ENCODE measurements around the gene DGKD.

The DGKD gene

DNA sequence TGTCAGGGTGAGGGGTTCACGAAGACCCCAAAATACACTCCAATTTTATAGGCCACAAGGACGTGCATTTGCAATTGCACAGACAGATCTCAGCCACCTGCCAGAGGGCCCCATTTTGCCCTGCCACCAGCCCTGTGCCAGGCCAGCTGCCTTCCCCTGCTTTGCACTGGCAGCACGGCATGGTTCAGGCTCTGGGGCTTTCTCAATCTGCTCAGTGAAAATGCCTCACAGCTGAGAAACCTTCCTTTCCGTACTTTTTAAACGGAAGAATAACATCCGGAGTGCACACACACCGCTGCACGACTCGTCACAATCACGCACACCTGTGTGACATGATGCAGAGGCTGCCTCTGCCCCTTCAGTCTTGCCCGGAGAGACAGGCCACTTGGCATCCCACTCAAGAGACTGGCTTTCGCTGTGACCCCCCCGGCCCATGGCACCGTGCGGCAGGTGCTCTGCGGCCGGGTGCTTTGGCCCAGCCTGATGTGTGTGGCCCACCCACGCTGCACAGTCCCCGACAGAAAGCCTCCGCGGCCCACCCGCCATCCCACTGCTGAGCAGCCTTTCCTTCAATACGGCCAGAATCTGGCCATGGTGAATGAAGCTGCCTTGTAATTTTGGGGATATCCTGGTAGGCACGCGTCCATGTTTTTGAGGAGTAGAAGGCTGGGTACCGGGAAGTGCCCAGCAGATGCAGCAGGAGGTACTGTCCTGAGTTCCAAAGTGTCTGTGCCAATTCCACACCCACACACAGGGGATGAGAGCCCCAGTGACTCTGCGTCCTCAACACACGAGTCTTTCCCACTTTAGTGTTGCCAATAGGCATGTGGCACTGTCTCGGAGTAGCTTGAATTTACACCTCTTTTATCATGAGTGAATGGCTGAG lies 123.5 kb downstream of the DGKD start:
- no peak for DNase-seq (ENCODE audit: low read depth in 2 of 2)

GRCh38 chr2:233479616-233480489 lies 125.6 kb downstream of the DGKD start:
- no peak for DNase-seq (ENCODE audit: low read depth in 2 of 2)

DNA sequence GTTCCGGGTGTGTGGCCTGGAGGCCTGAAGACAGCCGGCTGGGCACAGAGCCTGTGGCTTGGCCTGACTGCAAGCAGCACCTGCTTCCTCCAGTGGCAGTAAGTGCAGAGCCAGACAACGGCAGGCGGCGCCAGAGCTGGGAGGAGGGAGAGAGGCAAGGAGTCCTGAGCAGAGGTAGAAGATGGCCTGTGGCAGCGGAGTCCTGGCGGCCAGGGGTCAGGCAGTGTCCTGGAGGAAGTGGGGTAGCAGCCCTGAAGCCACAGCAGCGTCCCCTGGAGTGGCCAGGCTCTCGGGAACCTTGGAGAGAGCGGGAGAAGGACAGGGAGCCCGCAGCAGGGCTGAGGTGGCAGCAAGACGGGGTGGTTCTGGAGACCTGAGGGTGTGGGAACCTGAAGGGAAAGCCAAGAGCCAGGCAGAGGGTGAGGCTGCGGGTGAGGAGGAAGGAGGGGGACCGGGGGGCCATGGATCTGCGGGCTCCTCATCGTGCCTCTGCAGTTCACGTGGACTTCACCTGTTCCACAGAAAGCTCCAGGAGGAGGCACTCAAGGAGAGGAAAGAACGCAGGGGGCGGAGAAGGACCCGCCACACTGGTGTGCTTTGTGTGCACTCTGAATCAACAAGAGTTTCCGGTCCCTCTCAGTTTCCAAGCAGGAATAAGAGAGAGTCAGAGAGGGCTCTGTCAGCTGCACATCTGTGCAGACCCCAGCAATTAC lies 126.4 kb downstream of the DGKD start:
- no peak for DNase-seq (ENCODE audit: low read depth in 2 of 2)

DNA sequence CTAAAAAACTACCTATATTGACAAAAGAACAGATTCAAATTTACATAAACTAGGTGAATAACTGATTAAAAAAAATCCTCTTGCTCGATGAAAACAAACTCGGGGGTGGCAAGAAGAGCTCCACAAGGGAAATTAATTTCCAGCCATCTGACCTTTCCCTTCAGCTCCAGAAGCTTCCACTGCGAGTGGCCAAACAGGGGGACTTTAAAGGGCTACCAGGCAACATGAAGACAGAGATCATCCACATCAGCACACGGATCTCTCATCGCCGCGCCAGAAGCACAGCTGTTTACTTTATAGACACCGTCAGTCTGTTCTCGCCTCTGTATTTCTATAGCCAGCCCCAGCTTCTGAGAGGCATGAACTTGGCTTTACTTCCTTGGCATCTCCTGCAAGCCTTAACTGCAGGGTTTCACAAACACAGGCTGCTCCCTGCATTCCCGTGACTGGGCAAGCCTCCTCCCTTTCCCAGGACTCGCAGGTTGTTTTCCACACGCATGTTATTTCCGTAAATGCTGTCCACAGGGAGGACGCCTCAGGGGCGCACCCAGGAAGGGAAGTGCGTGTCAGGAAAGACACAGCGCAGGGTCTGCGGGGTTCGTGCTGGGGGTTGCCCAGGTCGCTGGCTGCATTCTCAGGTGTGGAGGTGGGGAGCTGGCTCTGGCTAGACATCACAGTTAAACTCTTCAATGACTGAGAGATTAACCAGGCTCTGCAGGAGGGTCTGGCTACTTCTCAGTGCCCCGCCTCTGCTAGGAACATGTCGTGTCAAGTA lies 127.3 kb downstream of the DGKD start:
- no peak for DNase-seq (ENCODE audit: low read depth in 2 of 2)

DNA sequence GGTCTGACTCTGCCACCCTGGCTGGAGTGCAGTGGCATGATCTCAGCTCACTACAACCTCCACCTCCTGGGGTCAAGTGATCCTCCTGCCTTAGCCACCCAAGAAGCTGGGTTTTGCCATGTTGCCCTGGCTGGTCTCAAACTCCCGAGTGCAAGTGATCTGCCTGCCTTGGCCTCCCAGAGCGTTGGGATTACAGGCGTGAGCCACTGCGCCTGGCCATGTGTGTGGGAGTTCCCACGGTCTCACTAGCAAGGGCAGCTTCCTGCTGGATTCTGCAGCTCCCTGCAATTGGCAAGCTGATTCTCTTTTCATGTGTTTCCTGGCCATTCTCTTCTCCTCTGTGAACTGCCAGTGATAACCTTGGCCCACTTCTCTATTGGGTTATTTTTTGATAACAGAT lies 128.3 kb downstream of the DGKD start:
- DNase-seq (ENCODE audit: low read depth in 2 of 2) = no peak

DNA sequence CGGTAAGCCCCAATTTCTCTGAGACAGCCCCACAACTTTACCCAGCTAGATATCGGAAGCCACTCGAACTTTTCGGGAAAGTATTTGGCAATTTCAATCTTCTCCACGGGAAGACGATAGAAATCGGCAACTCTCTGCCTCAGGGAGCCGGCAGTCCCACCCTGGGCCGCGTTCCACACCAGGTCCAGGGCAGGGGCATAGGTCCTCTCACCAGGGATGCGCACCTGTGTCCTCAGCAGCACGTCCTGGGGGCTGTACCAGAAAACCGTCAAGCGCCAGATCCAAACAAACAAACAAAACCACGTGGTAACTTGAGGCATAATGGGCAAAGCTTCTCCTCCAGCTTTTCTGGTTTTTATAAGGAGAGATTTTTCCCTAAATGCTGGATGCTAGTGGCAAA lies 131.4 kb downstream of the DGKD start:
- DNase-seq (ENCODE audit: low read depth in 2 of 2) = no peak

GRCh38 chr2:233486357-233486756 lies 132.1 kb downstream of the DGKD start:
- no peak for DNase-seq (ENCODE audit: low read depth in 2 of 2)

- DNase-seq (ENCODE audit: low read depth in 2 of 2) = no peak
Measured at GRCh38 chr2:233486778-233487552, 132.7 kb downstream of the DGKD start.

- DNase-seq (ENCODE audit: low read depth in 2 of 2) = no peak
Measured at GRCh38 chr2:233487748-233488345, 133.6 kb downstream of the DGKD start.

DNA sequence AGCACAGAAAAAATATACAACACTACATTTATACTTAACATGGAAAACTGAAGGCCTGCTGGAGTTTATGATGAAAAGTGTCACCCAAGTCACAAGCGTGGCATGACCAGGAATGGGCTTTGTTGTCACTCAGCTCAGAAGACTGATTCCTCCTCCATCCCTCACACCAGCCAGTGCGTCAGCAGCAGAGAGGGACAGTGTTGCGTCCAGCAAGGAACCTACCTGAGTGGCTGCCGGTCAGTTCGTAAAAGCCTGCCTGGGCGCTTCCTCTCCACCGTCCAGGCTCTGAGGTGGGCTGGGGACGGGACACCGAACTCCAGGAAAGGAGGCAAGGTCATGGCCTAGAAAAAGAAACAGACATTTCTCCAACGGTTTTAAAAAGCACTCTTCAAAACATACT lies 134.8 kb downstream of the DGKD start:
- no peak for DNase-seq (ENCODE audit: low read depth in 2 of 2)

GRCh38 chr2:233489666-233490065 lies 135.4 kb downstream of the DGKD start:
- no peak for DNase-seq (ENCODE audit: low read depth in 2 of 2)

DNA sequence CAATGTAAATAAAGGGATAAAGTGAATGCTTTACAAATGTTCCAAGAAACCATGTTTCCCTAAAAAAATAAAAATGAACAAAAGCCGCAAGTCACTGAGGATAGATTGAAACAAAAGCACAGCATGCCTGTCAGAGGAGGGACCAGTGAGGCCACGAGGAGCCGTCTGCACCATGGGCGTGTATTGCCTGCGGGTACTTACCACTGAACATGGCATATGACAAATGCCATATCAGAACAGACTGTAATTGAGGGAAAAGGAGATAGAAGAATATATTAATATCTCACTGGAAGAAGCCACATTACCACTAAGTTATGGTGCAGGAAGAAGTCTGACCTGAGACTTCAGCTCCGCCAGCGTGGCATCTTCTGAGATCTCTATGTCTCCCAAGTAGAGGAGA lies 136.5 kb downstream of the DGKD start:
- no peak for DNase-seq (ENCODE audit: low read depth in 2 of 2)

GRCh38 chr2:233491326-233491725 lies 137.0 kb downstream of the DGKD start:
- no peak for DNase-seq (ENCODE audit: low read depth in 2 of 2)

DNA sequence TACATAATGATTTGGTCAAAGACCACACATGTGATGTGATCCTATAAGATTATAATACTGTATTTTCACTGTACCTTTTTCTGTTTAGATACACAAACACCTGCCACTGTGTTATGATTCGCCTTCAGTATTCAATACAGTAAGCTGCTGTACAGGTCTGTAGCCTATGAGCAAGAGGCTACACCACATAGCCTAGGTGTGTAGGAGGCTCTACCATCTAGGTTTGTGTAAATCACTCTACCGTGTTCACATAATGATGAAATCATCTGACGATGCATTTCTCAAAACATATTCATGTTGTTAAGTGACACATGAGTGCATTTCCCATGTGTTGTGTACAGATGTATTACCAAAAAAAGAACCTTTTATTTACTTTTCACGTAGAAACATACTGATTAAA lies 137.8 kb downstream of the DGKD start:
- no peak for DNase-seq (ENCODE audit: low read depth in 2 of 2)

DNA sequence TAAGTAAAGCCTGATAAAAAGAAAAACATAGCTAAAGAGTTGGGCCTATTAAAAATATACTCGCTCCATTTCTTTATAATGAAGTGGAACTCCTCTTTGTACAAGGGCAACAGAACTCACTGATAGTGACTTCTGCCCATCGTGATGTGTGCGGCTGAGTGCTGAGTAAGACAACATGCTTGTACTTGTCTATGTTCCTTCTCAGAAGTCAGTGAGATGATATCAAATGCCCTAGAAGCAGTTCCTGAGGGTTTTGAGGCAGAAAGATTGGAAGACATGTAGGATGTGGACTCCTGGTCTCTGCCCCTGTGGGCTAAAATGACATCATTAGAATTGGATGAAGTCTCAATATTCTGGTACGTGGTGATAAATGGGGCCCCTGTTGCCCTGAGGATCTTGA lies 138.5 kb downstream of the DGKD start:
- DNase-seq (ENCODE audit: low read depth in 2 of 2) = no peak

GRCh38 chr2:233495503-233496496 lies 141.5 kb downstream of the DGKD start:
- DNase-seq (ENCODE audit: low read depth in 2 of 2) = no peak

- no peak for DNase-seq (ENCODE audit: low read depth in 2 of 2)
Measured at GRCh38 chr2:233497692-233498091, 143.4 kb downstream of the DGKD start.

- DNase-seq (ENCODE audit: low read depth in 2 of 2) = no peak
Measured at GRCh38 chr2:233498126-233498525, 143.8 kb downstream of the DGKD start.

- no peak for DNase-seq (ENCODE audit: low read depth in 2 of 2)
Measured at GRCh38 chr2:233499928-233500327, 145.6 kb downstream of the DGKD start.
